Left ventricle myocardium inferior (tissue), 1 donor: ENCODE measurements around the gene CHD5. TPM values are rescaled to one million over a fixed set of nuclear protein-coding genes. Genes with fewer than 3 reads are reported as not detected.

Experiments
- DNase-seq: peaks from one replicate; pipeline ENCODE4 v3.0.0-alpha.2; 2020
- H3K27ac ChIP-seq: fragments of 200-600 bp; replicated peaks from 2 replicates; pipeline ENCODE4 v1.8.0; 2021
- H3K27me3 ChIP-seq: fragments of 200-600 bp; 2 replicates; pipeline ENCODE4 v1.8.0; 2021; ENCODE audit warnings: low read depth
- H3K36me3 ChIP-seq: fragments of 200-600 bp; 2 replicates; pipeline ENCODE4 v1.8.0; 2021
- H3K4me1 ChIP-seq: fragments of 200-600 bp; 2 replicates; pipeline ENCODE4 v1.8.0; 2021
- H3K4me3 ChIP-seq: fragments of 200-600 bp; 2 replicates; pipeline ENCODE4 v1.8.0; 2021; ENCODE audit warnings: mild to moderate bottlenecking, moderate library complexity
- H3K9me3 ChIP-seq: fragments of 200-600 bp; replicated peaks from 2 replicates; pipeline ENCODE4 v1.8.0; 2021
- CTCF ChIP-seq: fragments of 200-600 bp; IDR thresholded peaks from 2 replicates; pipeline ENCODE4 v1.8.0; 2021; ENCODE audit warnings: antibody characterized with exemption, mild to moderate bottlenecking, borderline replicate concordance
- intact Hi-C: fragments of 100-400 bp; cut with micrococcal nuclease; formaldehyde crosslinking; loops from one replicate; pipeline ENCODE4 v1.11.0; 2022
- total RNA-seq: library from RNA; stranded (reverse); fragmentation: NEBNext Ultra II Directional; extraction: Animal tissue kit (Norgen Biotek cat#: 25700); gene quantifications from one replicate; pipeline ENCODE4 v1.2.1, GENCODE V29; 2021
- donor health status: DM: no; HTN: yes; CAD: no; lungs with severe emphysema.

CHD5 gene
- total RNA-seq, 1 donor from 2014 or later = 0.19 TPM

GRCh38 chr1:6162341-6162740, 17.8 kb downstream of the CHD5 start:
- no peaks in the 10 kb centered on the region for H3K36me3 ChIP-seq
- TF ChIP-seq CTCF = no peak
- no peak overlapping the region for H3K27ac ChIP-seq
- no peak overlapping the region for H3K4me3 ChIP-seq
- no peaks in the 10 kb centered on the region for H3K4me1 ChIP-seq
- H3K9me3 ChIP-seq = no peaks in the 10 kb centered on the region
- peaks cover 91% of the 10 kb centered on the region for H3K27me3 ChIP-seq
- intact Hi-C loops = no loop called here
- DNase-seq = no peak

DNA sequence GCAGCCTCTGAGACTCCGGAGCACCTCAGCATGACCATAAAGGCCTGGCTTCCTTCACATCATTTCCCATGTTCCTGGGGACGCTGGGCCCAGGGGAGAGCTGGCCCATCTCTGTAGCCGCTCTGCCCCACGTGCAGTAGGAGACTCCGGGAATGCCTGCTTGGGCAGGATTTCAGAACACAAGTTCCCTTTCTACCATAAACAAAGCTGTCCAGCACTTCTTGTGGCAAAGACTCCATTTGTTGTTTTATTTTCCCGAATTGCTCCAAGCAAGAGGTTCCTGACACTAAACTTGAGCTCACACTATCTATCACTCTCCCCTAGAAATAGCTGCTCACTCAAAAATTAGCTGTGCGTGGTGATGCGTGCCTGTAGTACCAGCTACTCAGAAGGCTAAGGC, 21.9 kb downstream of the CHD5 start:
- no peak for TF ChIP-seq CTCF
- Histone ChIP-seq H3K9me3 (no peaks in the 10 kb centered on the region), H3K4me3 (no peak overlapping the region), H3K4me1 (no peaks in the 10 kb centered on the region), H3K36me3 (no peaks in the 10 kb centered on the region), H3K27ac (no peak overlapping the region), H3K27me3 (peaks cover 71% of the 10 kb centered on the region)
- intact Hi-C loops = no loop called here
- DNase-seq = no peak

- DNase-seq = no peak
- no peaks in the 10 kb centered on the region for H3K4me1 ChIP-seq
- intact Hi-C loops = no loop called here
- H3K27me3 ChIP-seq = peaks cover 66% of the 10 kb centered on the region
- H3K27ac ChIP-seq = no peak overlapping the region
- no peak overlapping the region for H3K4me3 ChIP-seq
- TF ChIP-seq CTCF = no peak
- H3K36me3 ChIP-seq = no peaks in the 10 kb centered on the region
- no peaks in the 10 kb centered on the region for H3K9me3 ChIP-seq
These were observed 22.5 kb downstream of the CHD5 start for GRCh38 chr1:6157528-6158174.

- H3K36me3 ChIP-seq = no peaks in the 10 kb centered on the region
- no peaks in the 10 kb centered on the region for H3K4me1 ChIP-seq
- H3K27me3 ChIP-seq = peaks cover 61% of the 10 kb centered on the region
- TF ChIP-seq CTCF = no peak
- intact Hi-C loops = no loop called here
- H3K27ac ChIP-seq = no peak overlapping the region
- no peak for DNase-seq
- H3K9me3 ChIP-seq = no peaks in the 10 kb centered on the region
- no peak overlapping the region for H3K4me3 ChIP-seq
These were observed 23.0 kb downstream of the CHD5 start for GRCh38 chr1:6157132-6157527.

- H3K27me3 ChIP-seq = peaks cover 56% of the 10 kb centered on the region
- no peaks in the 10 kb centered on the region for H3K9me3 ChIP-seq
- H3K4me3 ChIP-seq = no peak overlapping the region
- H3K27ac ChIP-seq = no peak overlapping the region
- intact Hi-C loops = no loop called here
- no peaks in the 10 kb centered on the region for H3K36me3 ChIP-seq
- no peak for TF ChIP-seq CTCF
- no peak for DNase-seq
- no peaks in the 10 kb centered on the region for H3K4me1 ChIP-seq
These were observed 25.4 kb downstream of the CHD5 start for GRCh38 chr1:6154525-6155319.
